Gastrocnemius medialis (tissue), 4 donors: ENCODE data around the gene OR4E2. TPM values are rescaled to one million over a fixed set of nuclear protein-coding genes. Genes with fewer than 3 reads are reported as not detected.
"Not testable (repeated sequence)": the region's sequence is repeated elsewhere in the genome, so short reads cannot be mapped to it uniquely, and the experiment has no call there.

ENCODE experiments used
- ATAC-seq, 2 donors: fragments of 150-250 bp; one replicate each; pipeline ENCODE4 v1.9.1; 2016
- DNase-seq, 2 donors: peaks; one replicate each; pipeline ENCODE4 v3.0.0-alpha.2; 2019
- H3K27ac ChIP-seq, 4 donors: fragments of 200-600 bp; sonication (generic); 1 replicate in 1 of 4; 2 replicates in 3 of 4; pipeline ENCODE4 v1.5.1; 2016 to 2018; ENCODE audit warnings: mild to moderate bottlenecking in 2 of 4, moderate library complexity in 1 of 4
- H3K27me3 ChIP-seq, 3 donors: fragments of 200-600 bp; sonication (generic) in 2 of 3; 1 replicate in 1 of 3; 2 replicates in 2 of 3; pipeline versions ENCODE4 v1.5.1 to v1.6.0; 2016 to 2019; ENCODE audit warnings: mild to moderate bottlenecking in 1 of 3, moderate library complexity in 1 of 3
- H3K36me3 ChIP-seq, 2 donors: fragments of 200-600 bp; sonication (generic) in 1 of 2; one replicate each; pipeline ENCODE4 v1.5.1; 2017 to 2018
- H3K4me1 ChIP-seq, 2 donors: fragments of 200-600 bp; sonication (generic) in 1 of 2; one replicate each; pipeline ENCODE4 v1.5.1; 2016 to 2017; ENCODE audit warnings: mild to moderate bottlenecking in 2 of 2
- H3K4me3 ChIP-seq, 4 donors: fragments of 200-600 bp; sonication (generic) in 3 of 4; 1 replicate in 1 of 4; 2 replicates in 3 of 4; pipeline ENCODE4 v1.5.1; 2016 to 2019; ENCODE audit warnings: mild to moderate bottlenecking in 2 of 4
- H3K9me3 ChIP-seq, 3 donors: fragments of 200-600 bp; sonication (generic) in 2 of 3; 1 replicate in 1 of 3; 2 replicates in 2 of 3; pipeline ENCODE4 v1.5.1; 2016 to 2019
- POLR2A ChIP-seq, 2 donors: fragments of 450-650 bp; IDR thresholded peaks; one replicate each; pipeline ENCODE4 v1.6.1; 2017; ENCODE audit warnings: antibody characterized with exemption in 2 of 2, mild to moderate bottlenecking in 2 of 2, moderate library complexity in 2 of 2
- in situ Hi-C, 4 donors: fragments of 200-750 bp; cut with MboI; loops; one replicate each; pipeline versions ENCODE4 v1.15.0 to v1.8.0; 2017; ENCODE audit warnings: low sequenced_read_pairs in 4 of 4
- intact Hi-C: fragments of 100-400 bp; cut with DNase I; formaldehyde crosslinking; loops from one replicate; pipeline ENCODE4 v1.15.1; 2023; ENCODE audit warnings: low total_unique reads
- total RNA-seq, 4 donors: library from RNA; depleted of rRNA; stranded (reverse); fragments of >200 nt; gene quantifications; one replicate each; pipeline versions ENCODE4 v1.1.0 to v1.2.3, GENCODE V29; 2016
- TF ChIP-seq, protein P1 (sequence below), 5 experiments: fragments of 450-650 bp in 3 of 5; fragments of 200-600 bp in 2 of 5; sonication (generic) in 2 of 5; IDR thresholded peaks in 4 of 5; conservative IDR thresholded peaks in 1 of 5; 1 replicate in 4 of 5; 2 replicates in 1 of 5; pipeline ENCODE4 v1.5.1; 2016 to 2019; ENCODE audit warnings: antibody characterized with exemption in 5 of 5, mild to moderate bottlenecking in 3 of 5, moderate library complexity in 3 of 5

OR4E2 gene
- total RNA-seq, 4 donors from 2014 or later, result not detected

DNA sequence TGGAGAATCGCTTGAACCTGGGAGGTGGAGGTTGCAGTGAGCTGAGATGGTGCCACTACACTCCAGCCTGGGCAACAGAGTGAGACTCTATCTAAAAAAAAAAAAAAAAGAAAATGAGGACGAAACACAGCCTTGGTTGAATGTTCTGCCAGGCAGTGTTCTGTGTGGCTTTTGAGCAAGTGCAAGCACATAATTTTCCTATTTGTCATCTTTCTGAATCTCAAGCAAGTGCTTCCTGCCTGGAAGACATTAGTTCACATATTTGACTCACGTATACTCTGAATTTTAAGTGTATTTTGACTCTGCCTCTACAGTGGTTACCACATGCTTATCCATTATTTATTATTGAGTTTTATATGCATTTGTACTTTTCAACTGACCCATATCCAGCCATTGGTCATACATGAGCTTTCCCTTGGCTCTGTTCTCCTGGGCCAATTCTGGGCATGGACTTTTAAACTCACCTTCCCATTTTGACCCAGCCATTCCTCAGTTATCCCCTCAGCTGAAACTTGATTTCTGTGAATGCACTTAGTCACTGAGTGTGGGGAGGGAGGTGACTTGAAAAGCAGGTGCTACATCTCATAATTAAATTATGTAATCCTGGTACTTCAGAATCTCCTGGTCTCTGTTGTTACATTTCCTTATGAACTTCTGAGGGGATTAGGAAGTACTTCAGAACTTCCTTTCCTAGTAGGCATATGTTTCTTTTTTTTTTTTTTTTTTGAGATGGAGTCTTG, 27.0 kb upstream of the OR4E2 start:
- ATAC-seq, result no peak
- Histone ChIP-seq H3K36me3 (no peaks in the 10 kb centered on the region), H3K27me3 (no peaks in the 10 kb centered on the region), H3K4me3 (no peak overlapping the region), H3K9me3 (no peaks in the 10 kb centered on the region), H3K27ac (no peak overlapping the region), H3K4me1 (no peaks in the 10 kb centered on the region)
- TF ChIP-seq, protein P1, sequence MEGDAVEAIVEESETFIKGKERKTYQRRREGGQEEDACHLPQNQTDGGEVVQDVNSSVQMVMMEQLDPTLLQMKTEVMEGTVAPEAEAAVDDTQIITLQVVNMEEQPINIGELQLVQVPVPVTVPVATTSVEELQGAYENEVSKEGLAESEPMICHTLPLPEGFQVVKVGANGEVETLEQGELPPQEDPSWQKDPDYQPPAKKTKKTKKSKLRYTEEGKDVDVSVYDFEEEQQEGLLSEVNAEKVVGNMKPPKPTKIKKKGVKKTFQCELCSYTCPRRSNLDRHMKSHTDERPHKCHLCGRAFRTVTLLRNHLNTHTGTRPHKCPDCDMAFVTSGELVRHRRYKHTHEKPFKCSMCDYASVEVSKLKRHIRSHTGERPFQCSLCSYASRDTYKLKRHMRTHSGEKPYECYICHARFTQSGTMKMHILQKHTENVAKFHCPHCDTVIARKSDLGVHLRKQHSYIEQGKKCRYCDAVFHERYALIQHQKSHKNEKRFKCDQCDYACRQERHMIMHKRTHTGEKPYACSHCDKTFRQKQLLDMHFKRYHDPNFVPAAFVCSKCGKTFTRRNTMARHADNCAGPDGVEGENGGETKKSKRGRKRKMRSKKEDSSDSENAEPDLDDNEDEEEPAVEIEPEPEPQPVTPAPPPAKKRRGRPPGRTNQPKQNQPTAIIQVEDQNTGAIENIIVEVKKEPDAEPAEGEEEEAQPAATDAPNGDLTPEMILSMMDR (IDR thresholded peaks at IDR 0.05 in 4 of 5, conservative IDR thresholded peaks at IDR 0.05 in 1 of 5), result no peak
- no peak for TF ChIP-seq POLR2A (IDR thresholded peaks at IDR 0.05)
- in situ Hi-C loops (no loop called here), intact Hi-C loops (no loop called here)
- no peak for DNase-seq

DNA sequence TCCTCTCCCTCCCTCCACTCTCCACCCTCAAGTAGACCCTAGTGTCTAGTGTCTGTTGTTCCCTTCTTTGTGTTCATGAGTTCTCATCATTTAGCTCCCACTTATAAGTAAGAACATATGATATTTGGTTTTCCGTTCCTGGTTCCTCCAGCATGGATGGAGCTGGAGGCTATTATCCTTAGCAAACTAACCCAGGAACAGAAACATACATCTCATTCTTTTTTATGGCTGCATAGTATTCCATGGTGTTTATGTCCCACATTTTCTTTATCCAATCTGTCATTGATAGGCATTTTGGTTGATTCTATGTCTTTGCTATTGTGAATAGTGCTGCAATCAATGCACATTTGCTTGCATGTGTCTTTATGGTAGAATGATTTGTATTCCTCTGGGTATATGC, 23.1 kb upstream of the OR4E2 start:
- H3K27ac ChIP-seq, H3K27me3 ChIP-seq, in situ Hi-C loops, H3K4me3 ChIP-seq, intact Hi-C loops, ATAC-seq, DNase-seq, H3K4me1 ChIP-seq, H3K9me3 ChIP-seq, H3K36me3 ChIP-seq: not testable (repeated sequence)

DNA sequence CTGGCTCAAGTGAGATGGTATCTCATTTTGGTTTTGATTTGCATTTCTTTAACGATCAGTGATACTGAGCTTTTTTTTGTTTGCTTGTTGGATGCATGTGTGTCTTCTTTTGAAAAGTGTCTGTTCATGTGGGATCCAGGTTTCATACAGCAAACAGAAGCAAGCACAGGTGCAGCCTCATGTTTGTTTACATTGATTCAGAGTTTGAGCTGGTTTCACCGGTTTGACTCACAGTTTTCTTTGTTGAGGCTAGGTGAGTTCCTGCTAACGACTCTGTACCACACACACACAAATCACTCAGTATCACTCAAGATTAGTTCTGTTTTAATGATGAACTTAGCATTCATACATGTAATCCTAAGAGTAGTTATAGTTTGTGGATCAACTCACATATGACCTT, 22.6 kb upstream of the OR4E2 start:
- H3K27me3 ChIP-seq, result no peaks in the 10 kb centered on the region
- intact Hi-C loops (no loop called here), in situ Hi-C loops (no loop called here)
- no peak overlapping the region for H3K4me3 ChIP-seq
- no peaks in the 10 kb centered on the region for H3K36me3 ChIP-seq
- H3K9me3 ChIP-seq, result no peaks in the 10 kb centered on the region
- H3K4me1 ChIP-seq, result no peaks in the 10 kb centered on the region
- H3K27ac ChIP-seq, result no peak overlapping the region
- no peak for TF ChIP-seq POLR2A (IDR thresholded peaks at IDR 0.05)
- TF ChIP-seq, protein P1 (IDR thresholded peaks at IDR 0.05 in 4 of 5, conservative IDR thresholded peaks at IDR 0.05 in 1 of 5), result no peak
- ATAC-seq (no peak), DNase-seq (no peak)

DNA sequence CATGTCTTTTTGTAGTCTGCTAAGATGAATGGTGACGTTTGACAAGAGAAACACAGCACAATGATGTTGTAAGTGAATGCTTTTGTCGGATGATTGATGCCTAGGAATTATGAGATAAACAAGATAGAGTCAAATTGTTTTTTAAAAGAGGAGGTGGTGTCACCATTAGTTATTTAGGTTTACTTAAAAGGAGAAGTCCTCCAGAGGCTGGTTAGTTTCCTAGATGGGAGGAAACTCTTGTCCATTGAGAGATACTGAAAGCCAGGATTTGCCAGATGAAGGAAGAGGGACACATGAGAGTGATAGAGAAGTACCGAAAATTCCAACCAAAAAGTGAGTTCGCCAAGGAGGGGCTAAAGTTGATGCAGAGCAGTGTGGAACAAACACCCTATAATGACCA, 18.8 kb upstream of the OR4E2 start, which contains the start of gene OR10G2:
Gene OR10G2 (minus strand): TSS at position 101 of the 400 bp plus-strand sequence. CDS start 98 bp downstream, at position 3.
- no peaks in the 10 kb centered on the region for H3K36me3 ChIP-seq
- TF ChIP-seq, protein P1 (IDR thresholded peaks at IDR 0.05 in 4 of 5, conservative IDR thresholded peaks at IDR 0.05 in 1 of 5), result no peak
- in situ Hi-C loops (no loop called here), intact Hi-C loops (no loop called here)
- ATAC-seq (no peak), DNase-seq (no peak)
- H3K4me1 ChIP-seq, result no peaks in the 10 kb centered on the region
- no peak within 1 kb of the TSS for H3K27ac ChIP-seq
- no peaks in the 10 kb centered on the region for H3K9me3 ChIP-seq
- no peaks in the 10 kb centered on the region for H3K27me3 ChIP-seq
- H3K4me3 ChIP-seq, result no peak within 1 kb of the TSS

DNA sequence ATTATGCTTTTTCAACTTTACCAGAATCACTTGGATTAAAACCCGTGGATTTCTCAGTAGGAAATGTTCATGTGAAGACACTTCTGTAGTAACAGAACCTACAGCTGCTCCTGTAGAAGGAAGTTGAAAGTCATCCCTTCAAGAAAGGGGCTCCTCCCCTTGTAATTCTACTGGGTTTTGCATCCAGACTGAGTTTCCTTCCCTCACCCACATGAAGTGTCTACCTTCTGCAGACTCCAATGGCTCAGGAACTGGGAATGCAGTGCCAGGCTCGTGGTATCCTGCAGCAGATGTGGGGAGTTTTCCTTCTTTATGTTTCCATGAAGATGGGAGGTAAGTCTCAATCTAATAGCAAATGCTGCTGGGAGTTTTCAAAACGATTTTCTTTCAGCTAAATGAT, 11.0 kb upstream of the OR4E2 start:
- H3K4me1 ChIP-seq, result no peaks in the 10 kb centered on the region
- intact Hi-C loops (no loop called here), in situ Hi-C loops (no loop called here)
- TF ChIP-seq POLR2A (IDR thresholded peaks at IDR 0.05), result no peak
- TF ChIP-seq, protein P1 (IDR thresholded peaks at IDR 0.05 in 4 of 5, conservative IDR thresholded peaks at IDR 0.05 in 1 of 5), result no peak
- ATAC-seq (no peak), DNase-seq (no peak)
- no peak overlapping the region for H3K27ac ChIP-seq
- no peaks in the 10 kb centered on the region for H3K36me3 ChIP-seq
- H3K4me3 ChIP-seq, result no peak overlapping the region
- H3K27me3 ChIP-seq, result no peaks in the 10 kb centered on the region
- H3K9me3 ChIP-seq, result no peaks in the 10 kb centered on the region
